Adrenal gland (tissue), 12 donors: Measurements from ENCODE around the gene PTPRE. TPM values are rescaled to one million over a fixed set of nuclear protein-coding genes. Genes with fewer than 3 reads are reported as not detected.

Experiments
- DNase-seq, 7 donors: peaks; one replicate each; pipeline ENCODE4 v3.0.0-alpha.2; 2019 to 2020
- H3K27ac ChIP-seq, 5 donors: fragments of 200-600 bp; sonication (generic) in 4 of 5; 1 replicate in 3 of 5; 2 replicates in 2 of 5; pipeline versions ENCODE4 v1.5.1 to v1.8.0; 2016 to 2020; ENCODE audit warnings: mild to moderate bottlenecking in 1 of 5
- H3K27me3 ChIP-seq: fragments of 200-600 bp; 2 replicates; pipeline ENCODE4 v1.8.0; 2021
- H3K36me3 ChIP-seq, 2 donors: fragments of 200-600 bp; replicated peaks in 1 of 2; 1 replicate in 1 of 2; 2 replicates in 1 of 2; pipeline versions ENCODE4 v1.5.1 to v1.8.0; 2018 to 2022
- H3K4me1 ChIP-seq, 2 donors: fragments of 200-600 bp; replicated peaks in 1 of 2; 1 replicate in 1 of 2; 2 replicates in 1 of 2; pipeline versions ENCODE4 v1.5.1 to v1.8.0; 2018 to 2021
- H3K4me3 ChIP-seq, 4 donors: fragments of 200-600 bp; sonication (generic) in 3 of 4; one replicate each; pipeline ENCODE4 v1.5.1; 2016 to 2018
- H3K9me3 ChIP-seq, 3 donors: fragments of 200-600 bp; sonication (generic) in 1 of 3; replicated peaks in 1 of 3; 1 replicate in 2 of 3; 2 replicates in 1 of 3; pipeline versions ENCODE4 v1.5.1 to v1.8.0; 2016 to 2021
- CTCF ChIP-seq, 6 experiments: fragments of 450-650 bp in 4 of 6; fragments of 200-600 bp in 2 of 6; sonication (generic) in 1 of 6; IDR thresholded peaks; 1 replicate in 5 of 6; 2 replicates in 1 of 6; pipeline versions ENCODE4 v1.5.1 to v1.8.0; 2016 to 2021; ENCODE audit warnings: antibody characterized with exemption in 6 of 6, mild to moderate bottlenecking in 2 of 6, moderate library complexity in 1 of 6
- POLR2A ChIP-seq, 2 donors: fragments of 450-650 bp; IDR thresholded peaks; one replicate each; pipeline ENCODE4 v1.6.1; 2017; ENCODE audit warnings: antibody characterized with exemption in 2 of 2, mild to moderate bottlenecking in 2 of 2, moderate library complexity in 1 of 2
- WGBS, 4 donors: extraction: QIAGEN DNeasy Blood & Tissue Kit in 2 of 4; methylation state at CpG; one replicate each; pipeline versions ENCODE4 v1.1.5 to v1.1.7; 2013 to 2017; 5-methylcytosine and 5-hydroxymethylcytosine counted together
- intact Hi-C, 2 donors: fragments of 100-400 bp; cut with DNase I; formaldehyde crosslinking; loops; one replicate each; pipeline versions ENCODE4 v1.14.1 to v1.15.0; 2022 to 2023
- polyA plus RNA-seq, 3 donors: library from polyadenylated mRNA; stranded (reverse); fragments of 200-250 nt in 2 of 3; fragments of 350-450 nt in 1 of 3; fragmentation: Illumina TruSeq in 1 of 3; extraction: RNeasy Lipid Tissue Mini Kit (QIAGEN cat#74804) in 1 of 3; gene quantifications; one replicate each; pipeline ENCODE4 v1.2.3, GENCODE V29; 2013 to 2014
- total RNA-seq, 9 donors: library from RNA; depleted of rRNA in 4 of 9; stranded (reverse); fragments of >200 nt in 4 of 9; fragments of 120-200 nt in 1 of 9; fragmentation: NEBNext Ultra II Directional in 1 of 9; extraction: Animal tissue kit (Norgen Biotek cat#: 25700) in 1 of 9; gene quantifications; one replicate each; pipeline versions ENCODE4 v1.1.0 to v1.2.4, GENCODE V29; 2013 to 2023
- donor health status: healthy with polysubstance abuse.
- donor health status: Bipolar disorder and iron deficiency.
- donor health status: DM: yes; HTN: yes; CAD: no.
- donor health status: DM: no; HTN: no; CAD: no.
- donor health status: DM: no; HTN: no; CAD: no.
- donor health status: DM: yes; HTN: yes; CAD: no.

PTPRE gene
- total and polyA plus RNA-seq, 12 donors: 7.6 to 52.8 (median 41.0) TPM

GRCh38 chr10:128110339-128110738 is 203.4 kb downstream of the PTPRE start:
- WGBS, 4 donors: 95 to 99% (median 98%) methylated on average over 3 of the region's 3 CpGs
- no peaks in the 10 kb centered on the region for H3K36me3 ChIP-seq
- H3K9me3 ChIP-seq: no peaks in the 10 kb centered on the region
- H3K27ac ChIP-seq: no peak overlapping the region
- H3K4me3 ChIP-seq: no peak overlapping the region
- no peaks in the 10 kb centered on the region for H3K4me1 ChIP-seq
- DNase-seq: no peak
- no peak for TF ChIP-seq CTCF (IDR thresholded peaks at IDR 0.05)
- no peak for TF ChIP-seq POLR2A (IDR thresholded peaks at IDR 0.05)
- no peaks in the 10 kb centered on the region for H3K27me3 ChIP-seq
- intact Hi-C loops: no loop called here

- Histone ChIP-seq H3K9me3 (no peaks in the 10 kb centered on the region), H3K4me1 (no peaks in the 10 kb centered on the region), H3K27ac (no peak overlapping the region), H3K27me3 (no peaks in the 10 kb centered on the region), H3K36me3 (no peaks in the 10 kb centered on the region), H3K4me3 (no peak overlapping the region)
- DNase-seq: no peak
- WGBS, 4 donors: 93 to 97% (median 96%) methylated on average over 6 of the region's 6 CpGs
- TF ChIP-seq POLR2A (IDR thresholded peaks at IDR 0.05): no peak
- no peak for TF ChIP-seq CTCF (IDR thresholded peaks at IDR 0.05)
- intact Hi-C loops: no loop called here
Measured at GRCh38 chr10:128111696-128112095, 204.8 kb downstream of the PTPRE start.

GRCh38 chr10:128113026-128113425 is 206.1 kb downstream of the PTPRE start:
- Histone ChIP-seq H3K27me3 (no peaks in the 10 kb centered on the region), H3K4me1 (no peaks in the 10 kb centered on the region), H3K27ac (no peak overlapping the region), H3K9me3 (no peaks in the 10 kb centered on the region), H3K36me3 (no peaks in the 10 kb centered on the region), H3K4me3 (no peak overlapping the region)
- no peak for TF ChIP-seq POLR2A (IDR thresholded peaks at IDR 0.05)
- no peak for TF ChIP-seq CTCF (IDR thresholded peaks at IDR 0.05)
- no peak for DNase-seq
- WGBS, 4 donors: 93 to 97% (median 94%) methylated on average over 13 of the region's 13 CpGs
- intact Hi-C loops: no loop called here

- no peak overlapping the region for H3K27ac ChIP-seq
- intact Hi-C loops: no loop called here
- TF ChIP-seq CTCF (IDR thresholded peaks at IDR 0.05) (no peak), POLR2A (IDR thresholded peaks at IDR 0.05) (no peak)
- 76 to 92% (median 83%) methylated on average over 2 of the region's 2 CpGs for WGBS, 4 donors
- no peak for DNase-seq
- H3K4me3 ChIP-seq: no peak overlapping the region
- H3K4me1 ChIP-seq: no peaks in the 10 kb centered on the region
- H3K27me3 ChIP-seq: no peaks in the 10 kb centered on the region
- no peaks in the 10 kb centered on the region for H3K9me3 ChIP-seq
- H3K36me3 ChIP-seq: no peaks in the 10 kb centered on the region
Measured at GRCh38 chr10:128114901-128115300, 208.0 kb downstream of the PTPRE start.
